WERI-Rb-1 (cell line): ENCODE measurements around the gene BRD9.
A peak's percentile ranks its signal among the peaks of the same experiment; 100 is the strongest.
"Not testable (repeated sequence)": the region's sequence is repeated elsewhere in the genome, so short reads cannot be mapped to it uniquely, and the experiment has no call there.

ENCODE experiments used
- DNase-seq: peaks from one replicate; pipeline ENCODE4 v3.0.0-alpha.2; 2020
- H3K27ac ChIP-seq: fragments of 250-450 bp; sonication (Bioruptor Pico); 2 replicates; pipeline ENCODE4 v1.5.1; 2020; ENCODE audit warnings: mild to moderate bottlenecking, moderate library complexity
- H3K27me3 ChIP-seq: fragments of 250-450 bp; sonication (Bioruptor Pico); 2 replicates; pipeline ENCODE4 v1.5.1; 2021; ENCODE audit warnings: mild to moderate bottlenecking, low read depth, moderate library complexity; ENCODE audit not compliant: insufficient read depth, severe bottlenecking
- H3K36me3 ChIP-seq: fragments of 250-450 bp; sonication (Bioruptor Pico); 2 replicates; pipeline ENCODE4 v1.5.1; 2020; ENCODE audit warnings: mild to moderate bottlenecking, moderate library complexity
- H3K4me3 ChIP-seq: 2 replicates; pipeline ENCODE4 v1.5.1; 2011; ENCODE audit warnings: low read depth, mild to moderate bottlenecking, control low read depth, low read length
- H3K9me3 ChIP-seq: fragments of 250-450 bp; sonication (Bioruptor Pico); 2 replicates; pipeline ENCODE4 v1.5.1; 2021; ENCODE audit warnings: mild to moderate bottlenecking, moderate library complexity; ENCODE audit not compliant: severe bottlenecking
- TF ChIP-seq, protein P1 (sequence below): IDR thresholded peaks from 2 replicates; pipeline ENCODE4 v1.5.1; 2011; ENCODE audit warnings: low read depth, mild to moderate bottlenecking, control low read depth, inconsistent platforms, low read length

BRD9 gene

DNA sequence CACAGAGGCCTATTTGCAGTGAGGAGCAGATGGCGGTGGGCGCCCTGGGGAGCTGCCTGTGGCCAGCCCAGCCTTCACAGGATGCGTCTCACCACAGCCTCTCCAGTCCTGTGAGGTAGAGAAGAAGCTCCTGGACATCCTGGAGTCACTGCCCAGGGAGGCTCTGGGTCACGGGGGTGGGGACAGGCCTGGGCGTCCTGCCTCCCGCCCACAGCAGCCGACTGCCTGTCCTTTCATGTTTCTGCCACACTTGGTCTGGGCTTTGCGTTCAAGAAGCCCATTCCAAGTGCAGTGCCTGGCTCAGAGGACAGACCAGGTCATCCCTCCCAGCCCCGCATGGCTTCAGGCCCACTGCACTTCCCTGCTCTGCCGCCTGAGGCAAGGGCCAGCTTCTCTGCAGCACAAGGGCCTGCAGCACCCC lies 54.2 kb downstream of the BRD9 start:
- H3K9me3 ChIP-seq, H3K27me3 ChIP-seq, H3K4me3 ChIP-seq, H3K36me3 ChIP-seq: not testable (repeated sequence)
- H3K27ac ChIP-seq: peak overlapping the region; percentile 37; the same call in 1 of the 2 replicates
- peak; percentile 51 for DNase-seq
- TF ChIP-seq, protein P1, sequence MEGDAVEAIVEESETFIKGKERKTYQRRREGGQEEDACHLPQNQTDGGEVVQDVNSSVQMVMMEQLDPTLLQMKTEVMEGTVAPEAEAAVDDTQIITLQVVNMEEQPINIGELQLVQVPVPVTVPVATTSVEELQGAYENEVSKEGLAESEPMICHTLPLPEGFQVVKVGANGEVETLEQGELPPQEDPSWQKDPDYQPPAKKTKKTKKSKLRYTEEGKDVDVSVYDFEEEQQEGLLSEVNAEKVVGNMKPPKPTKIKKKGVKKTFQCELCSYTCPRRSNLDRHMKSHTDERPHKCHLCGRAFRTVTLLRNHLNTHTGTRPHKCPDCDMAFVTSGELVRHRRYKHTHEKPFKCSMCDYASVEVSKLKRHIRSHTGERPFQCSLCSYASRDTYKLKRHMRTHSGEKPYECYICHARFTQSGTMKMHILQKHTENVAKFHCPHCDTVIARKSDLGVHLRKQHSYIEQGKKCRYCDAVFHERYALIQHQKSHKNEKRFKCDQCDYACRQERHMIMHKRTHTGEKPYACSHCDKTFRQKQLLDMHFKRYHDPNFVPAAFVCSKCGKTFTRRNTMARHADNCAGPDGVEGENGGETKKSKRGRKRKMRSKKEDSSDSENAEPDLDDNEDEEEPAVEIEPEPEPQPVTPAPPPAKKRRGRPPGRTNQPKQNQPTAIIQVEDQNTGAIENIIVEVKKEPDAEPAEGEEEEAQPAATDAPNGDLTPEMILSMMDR: peak; percentile 34

DNA sequence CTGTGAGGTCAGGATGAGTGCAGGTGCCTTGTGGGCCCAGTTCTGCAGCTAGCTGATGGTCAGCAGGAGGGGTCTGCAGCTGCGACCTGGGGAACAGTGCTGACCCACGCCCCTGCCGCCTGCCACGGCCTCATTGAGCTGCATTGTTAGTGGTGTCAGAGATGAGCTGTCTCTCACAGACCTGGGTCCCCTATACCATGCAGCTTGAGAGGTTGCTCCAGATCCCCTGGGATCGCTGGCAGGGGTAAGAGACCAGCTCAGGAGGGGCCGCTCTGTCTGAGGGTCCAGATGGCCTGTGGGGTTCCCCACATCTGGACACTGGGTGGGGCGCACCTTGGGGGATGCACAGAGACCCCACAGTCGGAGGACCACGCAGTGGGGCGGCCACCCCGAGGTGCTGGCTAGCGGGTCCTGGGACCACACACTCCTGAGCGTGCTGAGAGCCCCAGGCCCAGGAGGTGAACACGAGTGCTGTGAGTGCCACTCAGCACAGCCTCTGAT lies 54.9 kb downstream of the BRD9 start:
- peak; percentile 6 for DNase-seq
- H3K36me3 ChIP-seq, H3K9me3 ChIP-seq, H3K27ac ChIP-seq, H3K4me3 ChIP-seq, H3K27me3 ChIP-seq: not testable (repeated sequence)

DNA sequence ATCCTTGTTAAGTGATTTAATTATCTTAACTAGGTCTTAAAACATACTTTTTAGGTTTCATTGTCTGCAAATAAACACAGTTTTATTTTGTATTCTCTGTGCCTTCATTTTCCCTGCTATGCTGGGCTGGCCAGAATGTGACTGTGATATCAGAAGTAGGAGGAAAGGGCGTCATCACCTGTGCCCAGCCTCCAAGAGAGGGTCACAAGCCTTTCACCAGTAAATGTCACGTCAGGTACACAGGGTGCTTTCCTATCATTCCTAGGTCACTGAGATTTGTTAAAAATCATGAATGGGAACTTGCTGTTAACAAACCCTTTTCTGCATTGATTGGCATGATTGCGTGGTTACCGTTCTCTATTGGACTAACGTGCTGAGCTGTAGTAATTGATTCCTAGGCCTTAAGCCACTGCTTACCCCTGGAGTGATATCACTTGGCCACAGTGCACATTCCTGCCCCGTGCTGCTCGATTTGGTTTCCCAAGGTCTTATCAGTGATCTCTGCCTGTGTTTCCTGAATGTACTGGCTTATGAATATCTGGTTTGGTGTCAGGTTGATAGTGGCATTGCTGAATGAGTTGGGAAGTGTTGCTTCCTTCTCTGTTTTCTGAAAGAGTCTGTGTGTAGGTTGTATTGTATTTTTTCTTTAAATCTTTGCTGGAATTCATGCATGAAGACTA lies 56.5 kb downstream of the BRD9 start:
- not testable (repeated sequence) for H3K4me3 ChIP-seq, DNase-seq, H3K27me3 ChIP-seq, H3K27ac ChIP-seq, H3K9me3 ChIP-seq, H3K36me3 ChIP-seq

DNA sequence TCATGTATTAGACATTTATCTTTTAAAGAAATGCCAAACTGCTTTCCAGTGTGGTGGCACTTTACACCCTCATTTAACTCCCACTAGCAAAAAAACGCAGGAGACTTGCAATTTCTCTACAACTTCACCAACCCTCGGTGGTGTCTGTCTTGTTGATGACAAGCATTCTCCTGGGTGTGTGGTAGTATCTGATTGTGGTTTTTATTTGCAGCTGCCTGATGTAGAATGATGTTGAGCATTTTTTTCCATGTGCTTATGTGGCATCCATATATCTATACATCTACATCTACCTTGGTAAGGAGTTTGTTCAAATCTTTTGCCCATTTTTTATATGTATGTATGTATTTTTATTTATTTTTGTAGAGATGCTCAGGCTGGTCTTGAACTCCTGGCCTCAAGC lies 58.6 kb downstream of the BRD9 start:
- not testable (repeated sequence) for H3K36me3 ChIP-seq, DNase-seq

DNA sequence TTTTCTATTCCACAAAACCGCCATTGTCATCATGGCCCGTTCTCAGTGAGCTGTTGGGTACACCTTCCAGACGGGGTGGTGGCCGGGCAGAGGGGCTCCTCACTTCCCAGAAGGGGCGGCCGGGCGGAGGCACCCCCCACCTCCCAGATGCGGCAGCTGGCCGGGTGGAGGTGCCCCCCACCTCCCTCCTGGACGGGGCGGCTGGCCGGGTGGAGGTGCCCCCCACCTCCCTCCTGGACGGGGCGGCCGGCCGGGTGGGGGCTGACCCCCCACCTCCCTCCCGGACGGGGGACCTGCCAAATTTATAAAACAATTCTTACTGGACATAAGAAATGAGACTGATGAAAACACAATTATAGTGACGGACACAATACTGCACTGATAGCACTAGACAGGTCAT lies 64.4 kb downstream of the BRD9 start:
- not testable (repeated sequence) for DNase-seq, H3K4me3 ChIP-seq, H3K9me3 ChIP-seq, H3K27ac ChIP-seq, H3K27me3 ChIP-seq, H3K36me3 ChIP-seq

More for the DNA sequence above, 58.6 kb downstream of the BRD9 start:
- not testable (repeated sequence) for H3K27me3 ChIP-seq, H3K4me3 ChIP-seq, H3K27ac ChIP-seq, H3K9me3 ChIP-seq

DNA sequence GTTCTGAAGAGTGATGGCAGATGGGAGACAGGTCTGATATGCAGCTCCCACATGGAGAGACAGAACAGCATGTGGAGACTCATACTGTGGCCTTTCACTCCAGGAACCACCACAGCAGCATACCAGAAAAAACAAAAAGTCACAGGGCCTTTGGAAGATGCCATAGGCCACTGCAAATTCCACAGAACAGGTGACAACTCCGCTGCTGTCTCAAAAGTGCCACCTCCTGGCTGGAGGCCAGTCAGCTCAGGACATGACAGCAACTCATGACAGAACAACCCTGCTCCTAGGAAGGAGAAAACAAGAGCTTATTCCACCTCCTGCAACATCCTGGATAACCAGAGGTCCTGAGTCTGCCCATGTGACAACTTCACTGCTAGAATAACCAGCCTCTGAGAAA lies 67.1 kb downstream of the BRD9 start:
- H3K27ac ChIP-seq, H3K27me3 ChIP-seq, H3K9me3 ChIP-seq, H3K4me3 ChIP-seq, DNase-seq, H3K36me3 ChIP-seq: not testable (repeated sequence)
- TF ChIP-seq, protein P1: peak; percentile 30; the same call in 1 of the 2 replicates

DNA sequence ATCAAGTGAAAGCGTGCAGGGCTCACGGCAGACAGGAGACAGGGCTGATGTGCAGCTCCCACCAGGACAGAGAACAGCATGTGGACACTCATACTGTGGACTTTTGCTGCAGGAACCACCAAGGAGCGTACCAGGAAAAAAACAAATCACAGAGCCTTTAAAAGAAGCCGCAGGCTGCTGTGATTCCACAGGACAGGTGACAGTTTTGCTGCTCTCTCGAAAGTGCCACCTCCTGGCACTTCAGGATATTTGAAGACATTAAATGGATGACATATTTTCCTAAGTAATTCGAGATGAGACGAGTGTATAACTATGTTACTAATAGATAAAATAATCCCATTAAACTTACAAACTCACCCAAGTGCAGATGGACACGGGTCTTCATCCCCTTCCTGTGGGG lies 71.1 kb downstream of the BRD9 start:
- DNase-seq: no peak
- TF ChIP-seq, protein P1: no peak
- H3K36me3 ChIP-seq: peaks cover 7% of the 10 kb centered on the region; the same call in 1 of the 2 replicates
- H3K9me3 ChIP-seq: no peaks in the 10 kb centered on the region
- H3K4me3 ChIP-seq: no peak overlapping the region
- no peak overlapping the region for H3K27ac ChIP-seq
- no peaks in the 10 kb centered on the region for H3K27me3 ChIP-seq

DNA sequence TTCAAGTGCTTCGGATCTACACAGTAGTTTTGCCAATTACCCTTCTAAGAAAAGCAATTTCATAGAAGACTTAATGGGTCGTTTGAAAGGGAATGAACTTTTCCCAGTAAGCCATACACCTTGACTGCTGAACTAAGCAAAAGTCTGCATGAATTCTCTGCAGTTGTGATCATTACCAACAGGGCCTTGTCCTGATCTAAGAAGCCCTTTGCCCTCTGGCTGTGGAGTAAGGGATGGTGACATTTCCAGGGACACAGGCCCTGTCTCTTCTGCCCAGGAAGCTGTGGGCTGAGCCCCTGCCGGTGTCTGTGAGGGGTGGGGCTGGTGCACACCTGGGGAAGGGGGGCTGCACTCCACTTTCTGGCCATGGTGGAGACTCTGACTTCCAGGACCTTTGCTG lies 72.4 kb downstream of the BRD9 start:
- Histone ChIP-seq H3K4me3 (no peak overlapping the region), H3K27me3 (no peaks in the 10 kb centered on the region), H3K27ac (no peak overlapping the region), H3K36me3 (peaks cover 7% of the 10 kb centered on the region; the same call in 1 of the 2 replicates), H3K9me3 (peaks cover 3% of the 10 kb centered on the region)
- TF ChIP-seq, protein P1: no peak
- no peak for DNase-seq
